SU-DHL-6 (cell line): ENCODE data around the gene ZMIZ1.

Experiments
- H2AFZ ChIP-seq: fragments of 200-600 bp; sonication (generic); 2 replicates; pipeline ENCODE4 v1.6.1; 2014; ENCODE audit warnings: low read depth, mild to moderate bottlenecking, moderate library complexity, mixed read lengths, antibody characterized with exemption, low read length; ENCODE audit not compliant: severe bottlenecking
- H3F3A ChIP-seq: fragments of 200-600 bp; shearing (Covaris generic); 2 replicates; pipeline ENCODE4 v1.6.0; 2016; ENCODE audit warnings: antibody characterized with exemption, mild to moderate bottlenecking; ENCODE audit not compliant: insufficient read depth
- H3K27ac ChIP-seq: fragments of 200-600 bp; sonication (generic); 2 replicates; pipeline ENCODE4 v1.5.1; 2016; ENCODE audit warnings: low read depth, mild to moderate bottlenecking, low read length, moderate library complexity, mixed read lengths
- H3K27me3 ChIP-seq: fragments of 200-600 bp; sonication (generic), shearing (Covaris generic); 2 replicates; pipeline ENCODE4 v1.6.0; 2014; ENCODE audit warnings: mild to moderate bottlenecking, low read length
- H3K36me3 ChIP-seq: fragments of 200-600 bp; sonication (generic); 2 replicates; pipeline ENCODE4 v1.6.1; 2014; ENCODE audit warnings: mild to moderate bottlenecking, low read length, mixed read lengths
- H3K4me2 ChIP-seq: fragments of 300-600, 200-600 bp; shearing (Covaris generic), sonication (generic); 2 replicates; pipeline ENCODE4 v1.6.0; 2014; ENCODE audit warnings: low read length, low read depth, mild to moderate bottlenecking; ENCODE audit not compliant: poor library complexity, severe bottlenecking
- H3K4me3 ChIP-seq: fragments of 200-600 bp; sonication (generic); 2 replicates; pipeline ENCODE4 v1.5.1; 2014; ENCODE audit warnings: antibody characterized with exemption, low read length, mild to moderate bottlenecking, mixed read lengths; ENCODE audit not compliant: insufficient read depth, poor library complexity, severe bottlenecking
- H3K79me2 ChIP-seq: fragments of 200-600 bp; sonication (generic); 2 replicates; pipeline ENCODE4 v1.6.1; 2014; ENCODE audit warnings: mild to moderate bottlenecking, low read length, moderate library complexity; ENCODE audit not compliant: insufficient read depth
- H3K9ac ChIP-seq: fragments of 200-600 bp; sonication (generic); 2 replicates; pipeline ENCODE4 v1.7.0; 2014; ENCODE audit warnings: mild to moderate bottlenecking, low read length
- H3K9me2 ChIP-seq: fragments of 200-600 bp; sonication (generic); replicated peaks from 2 replicates; pipeline ENCODE4 v1.6.1; 2014; ENCODE audit warnings: low read length; ENCODE audit not compliant: insufficient read depth
- H3K9me3 ChIP-seq: fragments of 200-600 bp; sonication (generic); 2 replicates; pipeline ENCODE4 v1.6.1; 2014; ENCODE audit warnings: low read length, mixed read lengths; ENCODE audit not compliant: insufficient read depth
- H4K20me1 ChIP-seq: fragments of 200-600 bp; sonication (generic); 2 replicates; pipeline ENCODE4 v1.6.1; 2014; ENCODE audit warnings: low read depth, mild to moderate bottlenecking, antibody characterized with exemption, low read length, moderate library complexity, mixed read lengths
- CTCF ChIP-seq: fragments of 200-600 bp; sonication (generic); IDR thresholded peaks from one replicate; pipeline ENCODE4 v1.5.1; 2017; ENCODE audit warnings: antibody characterized with exemption, mild to moderate bottlenecking, low read length, moderate library complexity; ENCODE audit not compliant: insufficient read depth, poor library complexity, severe bottlenecking
- EZH2phosphoT487 ChIP-seq: fragments of 200-600 bp; sonication (generic), shearing (Covaris generic); conservative IDR thresholded peaks from 2 replicates; pipeline ENCODE4 v1.6.1; 2018; ENCODE audit warnings: mild to moderate bottlenecking, antibody characterized with exemption, low read length, moderate library complexity, mixed read lengths

ZMIZ1 gene

GRCh38 chr10:79148452-79149344 lies 79.9 kb downstream of the ZMIZ1 start:
- Histone ChIP-seq H3K27ac (no peak overlapping the region), H3F3A (no peaks in the 10 kb centered on the region), H3K9ac (no peak overlapping the region)

GRCh38 chr10:79149345-79149661 lies 80.5 kb downstream of the ZMIZ1 start:
- Histone ChIP-seq H2AFZ (no peak overlapping the region), H3K27ac (no peak overlapping the region), H3K79me2 (no peaks in the 10 kb centered on the region), H3K9me3 (no peaks in the 10 kb centered on the region), H3K4me3 (no peak overlapping the region), H3K27me3 (no peaks in the 10 kb centered on the region), H3K9ac (no peak overlapping the region), H3K36me3 (no peaks in the 10 kb centered on the region), H3F3A (no peaks in the 10 kb centered on the region), H3K9me2 (no peaks in the 10 kb centered on the region), H4K20me1 (no peaks in the 10 kb centered on the region), H3K4me2 (no peak overlapping the region)
- TF ChIP-seq CTCF (no peak), EZH2phosphoT487 (no peak)

More at GRCh38 chr10:79148452-79149344, 79.9 kb downstream of the ZMIZ1 start:
- Histone ChIP-seq H3K4me2 (no peak overlapping the region), H3K9me3 (no peaks in the 10 kb centered on the region), H4K20me1 (no peaks in the 10 kb centered on the region), H3K9me2 (no peaks in the 10 kb centered on the region), H2AFZ (no peak overlapping the region), H3K27me3 (no peaks in the 10 kb centered on the region), H3K36me3 (no peaks in the 10 kb centered on the region), H3K79me2 (no peaks in the 10 kb centered on the region), H3K4me3 (no peak overlapping the region)
- no peak for TF ChIP-seq EZH2phosphoT487
- TF ChIP-seq CTCF, result no peak

- Histone ChIP-seq H3K36me3 (no peaks in the 10 kb centered on the region), H2AFZ (no peak overlapping the region), H3K4me2 (no peak overlapping the region), H4K20me1 (no peaks in the 10 kb centered on the region), H3K27me3 (no peaks in the 10 kb centered on the region), H3K79me2 (no peaks in the 10 kb centered on the region), H3F3A (no peaks in the 10 kb centered on the region), H3K4me3 (no peak overlapping the region), H3K9me2 (no peaks in the 10 kb centered on the region), H3K27ac (no peak overlapping the region), H3K9ac (no peak overlapping the region), H3K9me3 (no peaks in the 10 kb centered on the region)
- TF ChIP-seq CTCF (no peak), EZH2phosphoT487 (no peak)
Observed at GRCh38 chr10:79149662-79150443, 81.1 kb downstream of the ZMIZ1 start.
